HG03432 (cell line): ENCODE measurements around the gene SMC1A.

Experiments used
- ATAC-seq: cut with Tn5 transposase; IDR thresholded peaks from one replicate; pipeline ENCODE4 v1.9.1; 2021; ENCODE audit warnings: mild to moderate bottlenecking, moderate library complexity; ENCODE audit not compliant: unreplicated experiment

SMC1A gene

GRCh38 chrX:53354669-53355068, 67.8 kb downstream of the SMC1A start:
- ATAC-seq, result no peak

GRCh38 chrX:53347948-53348347, 74.5 kb downstream of the SMC1A start:
- ATAC-seq, result no peak

- ATAC-seq, result no peak
These were observed 81.4 kb downstream of the SMC1A start for GRCh38 chrX:53340852-53341645.

- no peak for ATAC-seq
These were observed 85.4 kb downstream of the SMC1A start for GRCh38 chrX:53337101-53337500.

- ATAC-seq, result no peak
These were observed 88.6 kb downstream of the SMC1A start for GRCh38 chrX:53333853-53334252.

- ATAC-seq, result no peak
These were observed 90.2 kb downstream of the SMC1A start for GRCh38 chrX:53332204-53332603.

GRCh38 chrX:53330331-53330730, 92.1 kb downstream of the SMC1A start:
- no peak for ATAC-seq

- ATAC-seq, result no peak
These were observed 97.7 kb downstream of the SMC1A start for GRCh38 chrX:53324803-53325202.
